HepG2 (cell line): Measurements from ENCODE around the gene GFOD1. TPM values are rescaled to one million over a fixed set of nuclear protein-coding genes. Genes with fewer than 3 reads are reported as not detected.

Source experiments
- ARID2 ChIP-seq: sonication (generic); formaldehyde crosslinking; IDR thresholded peaks from 2 replicates; pipeline ENCODE4 v1.8.1; 2022; ENCODE audit warnings: mild to moderate bottlenecking, missing genetic modification reagents, borderline replicate concordance
- ARNTL ChIP-seq: sonication (generic); formaldehyde crosslinking; IDR thresholded peaks from 2 replicates; pipeline ENCODE4 v1.4.0; 2020; ENCODE audit warnings: mild to moderate bottlenecking, missing genetic modification reagents
- CBX5 ChIP-seq: sonication (generic); formaldehyde crosslinking; IDR thresholded peaks from 2 replicates; pipeline ENCODE4 v1.4.0; 2020; ENCODE audit warnings: missing genetic modification reagents, borderline replicate concordance
- FUBP1 ChIP-seq: sonication (generic); formaldehyde crosslinking; IDR thresholded peaks from 2 replicates; pipeline ENCODE4 v1.5.1; 2020; ENCODE audit warnings: missing genetic modification reagents, mild to moderate bottlenecking, borderline replicate concordance
- GATA4 ChIP-seq: sonication (generic); IDR thresholded peaks from 2 replicates; pipeline ENCODE4 v1.6.1; 2016; ENCODE audit warnings: antibody characterized with exemption, low read depth, borderline replicate concordance
- GPBP1L1 ChIP-seq: sonication (generic); formaldehyde crosslinking; IDR thresholded peaks from 2 replicates; pipeline ENCODE4 v1.5.0; 2020; ENCODE audit warnings: mild to moderate bottlenecking, missing genetic modification reagents
- NFE2L2 ChIP-seq: fragments of 150-350 bp; IDR thresholded peaks from 2 replicates; pipeline ENCODE4 v1.6.1; 2014; ENCODE audit warnings: low read length
- POLR2AphosphoS2 ChIP-seq: IDR thresholded peaks from 2 replicates; pipeline ENCODE4 v1.6.1; 2011; ENCODE audit warnings: low read depth, low read length, improper control_type of control experiment
- SIN3A ChIP-seq: IDR thresholded peaks from 2 replicates; pipeline ENCODE4 v1.6.1; 2011; ENCODE audit warnings: low read depth, mild to moderate bottlenecking, control low read depth, low read length, borderline replicate concordance
- SIX4 ChIP-seq: sonication (generic); formaldehyde crosslinking; IDR thresholded peaks from 2 replicates; pipeline ENCODE4 v1.4.0; 2020; ENCODE audit warnings: missing genetic modification reagents
- TBL1XR1 ChIP-seq: fragments of 150-350 bp; IDR thresholded peaks from 2 replicates; pipeline ENCODE4 v1.6.1; 2014; ENCODE audit warnings: borderline replicate concordance, low read length; ENCODE audit not compliant: partially characterized antibody
- TIGD3 ChIP-seq: sonication (generic); formaldehyde crosslinking; IDR thresholded peaks from 2 replicates; pipeline ENCODE4 v1.5.1; 2020; ENCODE audit warnings: mild to moderate bottlenecking, missing genetic modification reagents, borderline replicate concordance
- ZBTB20 ChIP-seq: sonication (generic); formaldehyde crosslinking; IDR thresholded peaks from 2 replicates; pipeline ENCODE4 v1.8.1; 2023; ENCODE audit warnings: missing genetic modification reagents, low read depth, mild to moderate bottlenecking, borderline replicate concordance
- ZNF605 ChIP-seq: sonication (generic); formaldehyde crosslinking; IDR thresholded peaks from 2 replicates; pipeline ENCODE4 v1.8.0; 2022; ENCODE audit warnings: mild to moderate bottlenecking, missing genetic modification reagents
- ZNF652 ChIP-seq: IDR thresholded peaks from 2 replicates; pipeline ENCODE4 v1.6.1; 2016; ENCODE audit warnings: low read depth, borderline replicate concordance
- ZNF670 ChIP-seq: sonication (generic); formaldehyde crosslinking; IDR thresholded peaks from 2 replicates; pipeline ENCODE4 v1.8.0; 2022; ENCODE audit warnings: mild to moderate bottlenecking, missing genetic modification reagents, borderline replicate concordance
- ZNF800 ChIP-seq: sonication (generic); formaldehyde crosslinking; IDR thresholded peaks from 2 replicates; pipeline ENCODE4 v1.4.0; 2020; ENCODE audit warnings: missing genetic modification reagents
- ZNF878 ChIP-seq: sonication (generic); formaldehyde crosslinking; IDR thresholded peaks from 2 replicates; pipeline ENCODE4 v1.8.1; 2023; ENCODE audit warnings: mild to moderate bottlenecking, missing genetic modification reagents, moderate library complexity
- ZXDC ChIP-seq: sonication (generic); formaldehyde crosslinking; IDR thresholded peaks from 2 replicates; pipeline ENCODE4 v1.5.0; 2020; ENCODE audit warnings: mild to moderate bottlenecking, missing genetic modification reagents
- polyA plus RNA-seq, 8 experiments: library from polyadenylated mRNA; depleted of rRNA in 3 of 8; stranded (reverse) in 7 of 8; unstranded in 1 of 8; fragments of >200 nt; fragmentation: Illumina TruSeq in 4 of 8; extraction: Trizol in 4 of 8; gene quantifications; 2 replicates each; pipeline versions ENCODE4 v1.2.1 to v1.2.3, GENCODE V29; 2011 to 2016; ENCODE audit warnings: low read depth in 4 of 8, missing spikeins in 1 of 8, mixed read lengths in 1 of 8; ENCODE audit not compliant: insufficient read depth in 1 of 8
- total RNA-seq, 5 experiments: library from RNA; depleted of rRNA; stranded (reverse); fragments of >200 nt; fragmentation: Illumina TruSeq; extraction: Trizol; gene quantifications; 2 replicates each; pipeline ENCODE4 v1.2.3, GENCODE V29; 2016; ENCODE audit warnings: low read depth in 1 of 5

The GFOD1 gene
- total and polyA plus RNA-seq, 2 of the 13 experiments (the other 11 are each of a cell fraction or from before 2014, with no cell fraction given) = 1.9 to 6.4 TPM

GRCh38 chr6:13328076-13328874 lies 159.1 kb downstream of the GFOD1 start, which contains the start of gene TBC1D7 (continued):
- no peak for TF ChIP-seq GPBP1L1 (CRISPR knock-in tag)
- no peak; the same call in 1 of the 2 replicates for TF ChIP-seq ZNF652 (CRISPR knock-in tag)
- peak; percentile 78; the same call in 1 of the 2 replicates for TF ChIP-seq ZNF670 (CRISPR knock-in tag)
- 0 out of 2 replicates have a peak, but pooled peaks have one; percentile 7 for TF ChIP-seq ARNTL
- TF ChIP-seq ZXDC (CRISPR knock-in tag) = peak; percentile 96
- 0 out of 2 replicates have a peak, but pooled peaks have one; percentile 27 for TF ChIP-seq CBX5
- TF ChIP-seq FUBP1 (CRISPR knock-in tag) = no peak
- peak; percentile 74; the same call in 1 of the 2 replicates for TF ChIP-seq SIN3A
- peak; percentile 93; the same call in 1 of the 2 replicates for TF ChIP-seq ARID2 (CRISPR knock-in tag)
- TF ChIP-seq ZBTB20 (CRISPR knock-in tag) = peak; percentile 24; the same call in 1 of the 2 replicates
- peak; percentile 49; the same call in 1 of the 2 replicates for TF ChIP-seq ZNF878
- TF ChIP-seq GATA4 = peak; percentile 72
- no peak for TF ChIP-seq POLR2AphosphoS2
- no peak for TF ChIP-seq TIGD3 (CRISPR knock-in tag)
- peak; percentile 71 for TF ChIP-seq ZNF605 (CRISPR knock-in tag)
- TF ChIP-seq ZNF800 = no peak; the same call in 1 of the 2 replicates
- no peak for TF ChIP-seq NFE2L2
- TF ChIP-seq TBL1XR1 = no peak
- no peak for TF ChIP-seq SIX4
